Activated T-cell treated with anti-CD3 and anti-CD28 coated beads, Interleukin-2, amount 50 U/mL, for 4 hours (primary cell): ENCODE results near the gene SLC13A1. TPM values are rescaled to one million over a fixed set of nuclear protein-coding genes. Genes with fewer than 3 reads are reported as not detected.

Source experiments
- ATAC-seq, 2 donors: fragments of 200-7000 bp; cut with Tn5 transposase; one replicate each; pipeline ENCODE4 v1.10.0; 2021
- DNase-seq: peaks from one replicate; pipeline ENCODE4 v3.0.0-alpha.2; 2020
- H3K27me3 Mint-ChIP-seq: one replicate; pipeline ENCODE4 v1.8.0; 2021; ENCODE audit warnings: low read depth, mixed read lengths
- H3K36me3 Mint-ChIP-seq: one replicate; pipeline ENCODE4 v1.8.0; 2022; ENCODE audit warnings: mixed read lengths; ENCODE audit not compliant: insufficient read depth
- H3K4me1 Mint-ChIP-seq: one replicate; pipeline ENCODE4 v1.8.0; 2021; ENCODE audit warnings: low read depth, mixed read lengths
- H3K4me3 Mint-ChIP-seq: one replicate; pipeline ENCODE4 v1.8.0; 2021; ENCODE audit warnings: mild to moderate bottlenecking, moderate library complexity, mixed read lengths
- H3K9me3 Mint-ChIP-seq: one replicate; pipeline ENCODE4 v1.8.0; 2021; ENCODE audit warnings: mixed read lengths
- total RNA-seq, 3 donors: library from RNA; stranded (reverse); gene quantifications; one replicate each; pipeline ENCODE4 v1.2.1, GENCODE V29; 2021

Gene SLC13A1
- total RNA-seq, 3 donors from 2014 or later, result not detected

- H3K4me3 Mint-ChIP-seq, result no peak overlapping the region
Measured at GRCh38 chr7:123075838-123076467, 123.8 kb downstream of the SLC13A1 start.

GRCh38 chr7:123070702-123071286 is 129.0 kb downstream of the SLC13A1 start:
- Mint-ChIP-seq H3K9me3 (no peaks in the 10 kb centered on the region), H3K27me3 (no peaks in the 10 kb centered on the region), H3K4me3 (no peak overlapping the region), H3K4me1 (no peaks in the 10 kb centered on the region), H3K36me3 (no peaks in the 10 kb centered on the region)
- DNase-seq (no peak), ATAC-seq (no peak)

More at GRCh38 chr7:123075838-123076467, 123.8 kb downstream of the SLC13A1 start:
- no peak for DNase-seq
- no peaks in the 10 kb centered on the region for H3K36me3 Mint-ChIP-seq
- no peaks in the 10 kb centered on the region for H3K4me1 Mint-ChIP-seq
- no peaks in the 10 kb centered on the region for H3K9me3 Mint-ChIP-seq
- no peak for ATAC-seq
- H3K27me3 Mint-ChIP-seq, result no peaks in the 10 kb centered on the region

- Mint-ChIP-seq H3K36me3 (no peaks in the 10 kb centered on the region), H3K4me1 (no peaks in the 10 kb centered on the region), H3K27me3 (no peaks in the 10 kb centered on the region), H3K9me3 (peaks cover 4% of the 10 kb centered on the region), H3K4me3 (no peak overlapping the region)
- ATAC-seq (no peak), DNase-seq (no peak)
Measured at GRCh38 chr7:123067814-123068213, 132.0 kb downstream of the SLC13A1 start.

Other genes starting within 250 kb of the SLC13A1 start
- not detected for gene TAS2R16, start 204.3 kb downstream of the SLC13A1 start, total RNA-seq